Vagina (tissue), 2 donors: ENCODE measurements around the gene DGKI. TPM values are rescaled to one million over a fixed set of nuclear protein-coding genes. Genes with fewer than 3 reads are reported as not detected.

ENCODE experiments used
- DNase-seq, 2 donors: peaks; one replicate each; pipeline ENCODE4 v3.0.0-alpha.2; 2017; ENCODE audit errors: extremely low spot score in 2 of 2
- H3K27ac ChIP-seq: fragments of 200-600 bp; sonication (generic); one replicate; pipeline ENCODE4 v1.5.1; 2019
- H3K27me3 ChIP-seq: fragments of 200-600 bp; sonication (generic); one replicate; pipeline ENCODE4 v1.5.1; 2019
- H3K36me3 ChIP-seq, 2 donors: fragments of 200-600 bp; sonication (generic); one replicate each; pipeline ENCODE4 v1.5.1; 2017 to 2019
- H3K4me1 ChIP-seq: fragments of 200-600 bp; sonication (generic); one replicate; pipeline ENCODE4 v1.5.1; 2019
- H3K4me3 ChIP-seq, 2 donors: fragments of 200-600 bp; sonication (generic); 1 replicate in 1 of 2; 2 replicates in 1 of 2; pipeline ENCODE4 v1.5.1; 2016 to 2019
- H3K9me3 ChIP-seq: fragments of 200-600 bp; sonication (generic); one replicate; pipeline ENCODE4 v1.5.1; 2019
- CTCF ChIP-seq, 3 experiments: fragments of 450-650 bp in 2 of 3; fragments of 200-600 bp in 1 of 3; sonication (generic) in 1 of 3; IDR thresholded peaks; one replicate each; pipeline ENCODE4 v1.5.1; 2017 to 2019; ENCODE audit warnings: antibody characterized with exemption in 3 of 3, mild to moderate bottlenecking in 2 of 3, moderate library complexity in 2 of 3
- POLR2A ChIP-seq, 2 donors: fragments of 450-650 bp; IDR thresholded peaks; one replicate each; pipeline ENCODE4 v1.6.1; 2017; ENCODE audit warnings: antibody characterized with exemption in 2 of 2, mild to moderate bottlenecking in 2 of 2, moderate library complexity in 2 of 2
- POLR2AphosphoS5 ChIP-seq, 2 donors: sonication (generic); formaldehyde crosslinking; IDR thresholded peaks; one replicate each; pipeline ENCODE4 v1.9.0; 2017; ENCODE audit warnings: antibody characterized with exemption in 2 of 2, mild to moderate bottlenecking in 2 of 2, low read depth in 1 of 2; ENCODE audit not compliant: insufficient read depth in 1 of 2
- intact Hi-C: fragments of 100-400 bp; cut with DNase I; formaldehyde crosslinking; loops from one replicate; pipeline ENCODE4 v1.15.1; 2023
- total RNA-seq: library from RNA; depleted of rRNA; stranded (reverse); fragments of >200 nt; gene quantifications from one replicate; pipeline ENCODE4 v1.2.3, GENCODE V29; 2016

The DGKI gene
- total RNA-seq, 1 donor from 2014 or later: 1.2 TPM

- no peak for TF ChIP-seq POLR2A (IDR thresholded peaks at IDR 0.05)
- Histone ChIP-seq H3K27me3 (no peaks in the 10 kb centered on the region), H3K4me3 (no peak overlapping the region), H3K27ac (no peak overlapping the region), H3K4me1 (no peaks in the 10 kb centered on the region), H3K36me3 (no peaks in the 10 kb centered on the region), H3K9me3 (no peaks in the 10 kb centered on the region)
- intact Hi-C loops: no loop called here
- DNase-seq: no peak
These were observed 364.3 kb downstream of the DGKI start for GRCh38 chr7:137482466-137482865.

- TF ChIP-seq POLR2AphosphoS5 (IDR thresholded peaks at IDR 0.05; ENCODE audit: insufficient read depth in 1 of 2, low read depth in 1 of 2) (no peak), POLR2A (IDR thresholded peaks at IDR 0.05) (no peak), CTCF (IDR thresholded peaks at IDR 0.05) (no peak)
- no peaks in the 10 kb centered on the region for H3K36me3 ChIP-seq
- H3K27me3 ChIP-seq: no peaks in the 10 kb centered on the region
- no peaks in the 10 kb centered on the region for H3K4me1 ChIP-seq
- H3K27ac ChIP-seq: no peak overlapping the region
- H3K4me3 ChIP-seq: no peak overlapping the region
- DNase-seq: no peak
- intact Hi-C loops: no loop called here
- H3K9me3 ChIP-seq: no peaks in the 10 kb centered on the region
These were observed 365.9 kb downstream of the DGKI start for GRCh38 chr7:137480824-137481365.

GRCh38 chr7:137480401-137480800 is 366.4 kb downstream of the DGKI start:
- intact Hi-C loops: no loop called here
- no peaks in the 10 kb centered on the region for H3K4me1 ChIP-seq
- H3K4me3 ChIP-seq: no peak overlapping the region
- no peak for TF ChIP-seq CTCF (IDR thresholded peaks at IDR 0.05)
- no peak for TF ChIP-seq POLR2A (IDR thresholded peaks at IDR 0.05)
- TF ChIP-seq POLR2AphosphoS5 (IDR thresholded peaks at IDR 0.05; ENCODE audit: insufficient read depth in 1 of 2, low read depth in 1 of 2): no peak
- H3K9me3 ChIP-seq: no peaks in the 10 kb centered on the region
- DNase-seq: no peak
- no peaks in the 10 kb centered on the region for H3K36me3 ChIP-seq
- H3K27ac ChIP-seq: no peak overlapping the region
- H3K27me3 ChIP-seq: no peaks in the 10 kb centered on the region

GRCh38 chr7:137476937-137477336 is 369.8 kb downstream of the DGKI start:
- TF ChIP-seq CTCF (IDR thresholded peaks at IDR 0.05): no peak
- TF ChIP-seq POLR2AphosphoS5 (IDR thresholded peaks at IDR 0.05; ENCODE audit: insufficient read depth in 1 of 2, low read depth in 1 of 2): no peak
- no peak for TF ChIP-seq POLR2A (IDR thresholded peaks at IDR 0.05)
- no peaks in the 10 kb centered on the region for H3K36me3 ChIP-seq
- DNase-seq: no peak
- intact Hi-C loops: no loop called here
- H3K4me3 ChIP-seq: no peak overlapping the region
- no peaks in the 10 kb centered on the region for H3K4me1 ChIP-seq
- H3K9me3 ChIP-seq: no peaks in the 10 kb centered on the region
- H3K27ac ChIP-seq: no peak overlapping the region
- no peaks in the 10 kb centered on the region for H3K27me3 ChIP-seq

- no peak for DNase-seq
- intact Hi-C loops: no loop called here
- H3K4me3 ChIP-seq: no peak overlapping the region
- TF ChIP-seq CTCF (IDR thresholded peaks at IDR 0.05) (no peak), POLR2AphosphoS5 (IDR thresholded peaks at IDR 0.05; ENCODE audit: insufficient read depth in 1 of 2, low read depth in 1 of 2) (no peak), POLR2A (IDR thresholded peaks at IDR 0.05) (no peak)
- H3K27me3 ChIP-seq: no peaks in the 10 kb centered on the region
- H3K9me3 ChIP-seq: no peaks in the 10 kb centered on the region
- no peak overlapping the region for H3K27ac ChIP-seq
- no peaks in the 10 kb centered on the region for H3K36me3 ChIP-seq
- H3K4me1 ChIP-seq: no peaks in the 10 kb centered on the region
These were observed 370.8 kb downstream of the DGKI start for GRCh38 chr7:137475966-137476365.
